HG03097 (cell line): Measurements from ENCODE around the gene OBSCN.
"Not testable (repeated sequence)": the region's sequence is repeated elsewhere in the genome, so short reads cannot be mapped to it uniquely, and the experiment has no call there.

ENCODE experiments used
- ATAC-seq: cut with Tn5 transposase; IDR thresholded peaks from one replicate; pipeline ENCODE4 v1.9.1; 2021; ENCODE audit not compliant: unreplicated experiment, low FRiP score

OBSCN gene

GRCh38 chr1:228169345-228169744 is 38.5 kb upstream of the OBSCN start:
- no peak for ATAC-seq

GRCh38 chr1:228170666-228171065 is 37.2 kb upstream of the OBSCN start:
- no peak for ATAC-seq

GRCh38 chr1:228171221-228171891 is 36.5 kb upstream of the OBSCN start:
- ATAC-seq: no peak

GRCh38 chr1:228172591-228173527 is 35.0 kb upstream of the OBSCN start:
- ATAC-seq: no peak

GRCh38 chr1:228173528-228174481 is 34.0 kb upstream of the OBSCN start:
- ATAC-seq: not testable (repeated sequence)

- ATAC-seq: no peak
Observed at GRCh38 chr1:228174482-228175315, 33.1 kb upstream of the OBSCN start.

GRCh38 chr1:228175316-228176023 is 32.4 kb upstream of the OBSCN start:
- no peak for ATAC-seq

- no peak for ATAC-seq
Observed at GRCh38 chr1:228176024-228176395, 31.8 kb upstream of the OBSCN start.

- no peak for ATAC-seq
Observed at GRCh38 chr1:228176461-228177182, 31.2 kb upstream of the OBSCN start.

- no peak for ATAC-seq
Observed at GRCh38 chr1:228177183-228177475, 30.7 kb upstream of the OBSCN start.

- no peak for ATAC-seq
Observed at GRCh38 chr1:228177721-228178710, 29.8 kb upstream of the OBSCN start.

GRCh38 chr1:228178737-228179684 is 28.8 kb upstream of the OBSCN start:
- no peak for ATAC-seq

GRCh38 chr1:228180271-228180958 is 27.4 kb upstream of the OBSCN start:
- ATAC-seq: no peak

GRCh38 chr1:228180959-228181644 is 26.7 kb upstream of the OBSCN start:
- no peak for ATAC-seq

- ATAC-seq: no peak
Observed at GRCh38 chr1:228181645-228182034, 26.2 kb upstream of the OBSCN start.
